Activated naive CD4-positive, alpha-beta T cell treated with anti-CD3 and anti-CD28 coated beads for 36 hours (primary cell): ENCODE data around the gene TIE1. TPM values are rescaled to one million over a fixed set of nuclear protein-coding genes. Genes with fewer than 3 reads are reported as not detected.

Experiments
- CTCF ChIA-PET: fragments of 350-600 bp; sonication (Branson Sonifier 250); formaldehyde crosslinking; loops from one replicate; lab custom pipeline; 2021; ENCODE audit warnings: antibody characterized with exemption; lab: Charles Lee
- DNase-seq: peaks from one replicate; pipeline ENCODE4 v3.0.0-alpha.2; 2020
- H3K27ac Mint-ChIP-seq: one replicate; pipeline ENCODE4 v1.8.0; 2021; ENCODE audit warnings: mild to moderate bottlenecking, mixed read lengths
- H3K27me3 Mint-ChIP-seq: one replicate; pipeline ENCODE4 v1.8.0; 2021; ENCODE audit warnings: low read depth, mixed read lengths
- H3K36me3 Mint-ChIP-seq: one replicate; pipeline ENCODE4 v1.8.0; 2021; ENCODE audit warnings: low read depth, mixed read lengths
- H3K4me1 Mint-ChIP-seq: one replicate; pipeline ENCODE4 v1.8.0; 2021; ENCODE audit warnings: low read depth, mixed read lengths
- H3K4me3 Mint-ChIP-seq: one replicate; pipeline ENCODE4 v1.8.0; 2021; ENCODE audit warnings: mild to moderate bottlenecking, moderate library complexity, mixed read lengths
- H3K9me3 Mint-ChIP-seq: one replicate; pipeline ENCODE4 v1.8.0; 2021; ENCODE audit warnings: mixed read lengths
- intact Hi-C: fragments of 100-400 bp; cut with micrococcal nuclease; formaldehyde crosslinking; loops from one replicate; pipeline ENCODE4 v1.15.1; 2023
- total RNA-seq, 2 experiments: library from RNA; stranded (reverse); gene quantifications; one replicate each; pipeline ENCODE4 v1.2.3, GENCODE V29; 2021

TIE1 gene
- total RNA-seq, 2 experiments from 2014 or later, result not detected

DNA sequence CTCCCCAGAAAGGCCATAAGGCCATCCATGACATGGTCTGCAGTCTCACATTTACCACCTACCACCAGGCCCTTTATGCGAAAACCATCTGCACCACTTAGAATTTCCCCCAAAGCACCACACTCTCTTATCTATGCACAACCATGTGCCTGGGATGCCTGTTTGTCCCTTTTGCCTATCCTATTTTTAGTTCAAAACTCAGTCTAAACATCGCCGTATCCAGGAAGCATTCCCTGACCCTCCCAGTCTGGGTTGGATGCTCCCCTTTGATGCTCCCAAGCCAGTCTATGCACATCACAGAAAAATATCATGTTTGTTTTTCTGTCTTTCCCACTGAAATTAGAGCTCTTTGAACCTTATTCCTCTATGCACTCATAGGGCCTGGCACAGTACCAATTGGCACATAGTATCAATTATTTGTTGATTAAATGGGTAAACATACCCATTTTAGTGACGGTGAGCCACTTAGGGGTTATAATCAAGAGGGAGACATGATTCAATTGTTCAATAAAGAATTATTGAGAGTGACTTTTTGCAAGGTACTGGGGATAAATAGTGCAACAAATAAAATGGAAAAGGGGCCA lies 43.6 kb downstream of the TIE1 start:
- Mint-ChIP-seq H3K36me3 (no peaks in the 10 kb centered on the region), H3K4me1 (peaks cover under 1% of the 10 kb centered on the region), H3K4me3 (no peak overlapping the region), H3K27me3 (no peaks in the 10 kb centered on the region), H3K27ac (no peak overlapping the region), H3K9me3 (no peaks in the 10 kb centered on the region)
- CTCF ChIA-PET, result interaction anchor here (0.6 kb wide), 1 partner anchor 88 kb away, joined by 5 read pairs; no protein-coding TSS in a partner anchor
- no peak for DNase-seq
- intact Hi-C loops, result no loop called here

DNA sequence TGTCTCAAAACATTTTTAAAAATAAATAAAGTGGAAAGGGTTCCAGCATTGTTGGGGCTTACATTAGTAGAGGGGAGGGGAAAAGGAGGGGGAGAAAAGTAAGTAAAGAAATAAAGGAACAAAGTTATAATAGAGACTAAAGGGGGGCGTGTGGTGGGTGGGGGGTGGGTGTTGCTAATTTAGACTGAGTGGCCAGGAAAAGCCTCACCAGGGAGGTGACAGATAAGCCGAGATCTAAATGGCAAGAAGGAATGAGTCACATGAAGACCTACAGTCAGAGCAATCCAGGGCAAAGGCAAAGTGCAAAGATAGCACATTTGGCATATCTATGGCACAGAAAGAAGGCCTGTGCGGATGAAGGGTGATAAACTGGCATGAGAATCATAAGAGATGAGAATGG lies 44.3 kb downstream of the TIE1 start:
- no peak overlapping the region for H3K27ac Mint-ChIP-seq
- H3K36me3 Mint-ChIP-seq, result no peaks in the 10 kb centered on the region
- no peaks in the 10 kb centered on the region for H3K27me3 Mint-ChIP-seq
- peaks cover 6% of the 10 kb centered on the region for H3K4me1 Mint-ChIP-seq
- H3K4me3 Mint-ChIP-seq, result no peak overlapping the region
- CTCF ChIA-PET, result interaction anchor here (0.6 kb wide), 1 partner anchor 89 kb away, joined by 5 read pairs; no protein-coding TSS in a partner anchor
- intact Hi-C loops, result no loop called here
- no peaks in the 10 kb centered on the region for H3K9me3 Mint-ChIP-seq
- DNase-seq, result no peak

DNA sequence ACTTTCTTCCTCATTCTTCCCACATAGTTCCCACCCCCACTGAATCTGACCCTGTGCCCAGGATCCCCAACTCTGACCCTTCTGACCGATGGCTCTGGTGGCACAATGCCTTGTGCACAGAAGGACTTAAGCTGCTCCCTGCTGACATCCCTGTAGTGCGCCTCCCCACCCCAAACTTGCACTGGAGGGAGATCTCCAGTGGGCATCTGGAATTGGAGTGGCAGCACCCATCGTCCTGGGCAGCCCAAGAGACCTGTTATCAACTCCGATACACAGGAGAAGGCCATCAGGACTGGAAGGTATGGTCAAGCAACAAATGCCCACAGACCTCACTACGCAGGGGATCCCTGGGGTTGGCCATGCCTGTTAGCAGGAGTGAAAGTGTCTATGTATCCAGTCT lies 45.9 kb downstream of the TIE1 start:
- no peak overlapping the region for H3K4me3 Mint-ChIP-seq
- no peak overlapping the region for H3K27ac Mint-ChIP-seq
- no peaks in the 10 kb centered on the region for H3K27me3 Mint-ChIP-seq
- no peaks in the 10 kb centered on the region for H3K36me3 Mint-ChIP-seq
- H3K4me1 Mint-ChIP-seq, result peaks cover 6% of the 10 kb centered on the region
- intact Hi-C loops, result no loop called here
- no peaks in the 10 kb centered on the region for H3K9me3 Mint-ChIP-seq
- CTCF ChIA-PET, result no interaction called here
- no peak for DNase-seq

DNA sequence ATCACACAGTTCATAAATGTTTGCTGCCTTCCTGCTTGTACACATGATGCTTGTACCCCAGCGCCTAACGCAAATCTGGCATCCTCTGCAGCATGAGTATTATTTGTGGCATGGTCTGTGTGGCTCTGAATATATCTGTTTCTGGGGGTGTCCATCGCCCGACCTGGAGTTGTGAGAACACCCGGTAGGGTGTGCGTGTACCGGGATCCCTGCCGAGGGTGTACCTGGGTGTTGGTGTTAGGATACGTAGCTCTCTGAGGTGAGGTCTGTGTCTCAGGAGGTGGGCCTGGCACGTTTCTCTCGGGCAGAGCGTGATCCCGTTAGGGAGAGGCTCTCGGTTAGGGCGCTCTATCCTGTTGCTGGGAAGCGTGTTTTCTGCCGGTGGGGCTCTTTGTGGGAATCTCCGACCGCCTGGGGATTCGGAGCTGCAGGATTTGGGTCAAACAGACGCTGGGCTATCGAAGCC lies 47.6 kb downstream of the TIE1 start:
- no peaks in the 10 kb centered on the region for H3K9me3 Mint-ChIP-seq
- CTCF ChIA-PET, result interaction anchor here (1.0 kb wide), 1 partner anchor 10 kb away, joined by 5 read pairs; the partner anchor contains the start of gene CDC20

DNA sequence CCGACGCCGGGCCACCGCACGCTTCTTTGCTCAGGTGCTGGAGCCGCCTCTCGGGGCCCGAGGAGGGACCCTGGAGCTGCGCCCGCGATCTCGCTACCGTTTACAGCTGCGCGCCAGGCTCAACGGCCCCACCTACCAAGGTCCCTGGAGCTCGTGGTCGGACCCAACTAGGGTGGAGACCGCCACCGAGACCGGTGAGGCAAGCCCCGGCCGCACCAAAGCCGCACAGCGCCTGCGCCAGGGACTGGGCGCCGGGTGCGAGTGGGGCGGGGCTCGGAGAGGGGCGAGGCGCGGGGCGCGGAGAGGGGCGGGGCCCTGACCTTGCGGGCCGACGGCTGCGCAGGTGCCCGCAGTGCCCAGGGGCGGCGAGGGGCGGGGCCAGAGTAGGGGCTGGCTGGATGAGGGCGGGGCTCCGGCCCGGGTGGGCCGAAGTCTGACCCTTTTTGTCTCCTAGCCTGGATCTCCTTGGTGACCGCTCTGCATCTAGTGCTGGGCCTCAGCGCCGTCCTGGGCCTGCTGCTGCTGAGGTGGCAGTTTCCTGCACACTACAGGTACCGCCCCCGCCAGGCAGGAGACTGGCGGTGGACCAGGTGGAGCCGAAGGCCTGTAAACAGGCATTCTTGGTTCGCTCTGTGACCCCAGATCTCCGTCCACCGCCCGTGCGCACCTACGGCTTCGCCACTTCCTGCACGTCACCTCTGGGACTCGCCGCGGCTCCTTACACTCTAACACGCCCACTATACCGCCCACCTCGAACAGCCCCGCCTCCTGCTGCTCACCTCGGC lies 48.2 kb downstream of the TIE1 start:
- no peaks in the 10 kb centered on the region for H3K27me3 Mint-ChIP-seq
- CTCF ChIA-PET, result interaction anchor here (1.0 kb wide), 1 partner anchor 10 kb away, joined by 5 read pairs; the partner anchor contains the start of gene CDC20
- no peaks in the 10 kb centered on the region for H3K36me3 Mint-ChIP-seq
- peaks cover 6% of the 10 kb centered on the region for H3K4me1 Mint-ChIP-seq
- no peaks in the 10 kb centered on the region for H3K9me3 Mint-ChIP-seq
- peak overlapping the region; percentile 77 for H3K27ac Mint-ChIP-seq
- DNase-seq, result peak; percentile 79
- intact Hi-C loops, result loop anchor here (1.0 kb wide), 1 partner anchor 301 kb away; the partner anchor contains the start of gene KDM4A
- peak overlapping the region; percentile 74 for H3K4me3 Mint-ChIP-seq

More for the DNA sequence above, 47.6 kb downstream of the TIE1 start:
- Mint-ChIP-seq H3K27ac (no peak overlapping the region), H3K4me3 (peak overlapping the region; percentile 32), H3K4me1 (peaks cover 6% of the 10 kb centered on the region), H3K36me3 (no peaks in the 10 kb centered on the region), H3K27me3 (no peaks in the 10 kb centered on the region)
- DNase-seq, result no peak
- intact Hi-C loops, result loop anchor here (1.0 kb wide), 1 partner anchor 302 kb away; the partner anchor contains the start of gene KDM4A

DNA sequence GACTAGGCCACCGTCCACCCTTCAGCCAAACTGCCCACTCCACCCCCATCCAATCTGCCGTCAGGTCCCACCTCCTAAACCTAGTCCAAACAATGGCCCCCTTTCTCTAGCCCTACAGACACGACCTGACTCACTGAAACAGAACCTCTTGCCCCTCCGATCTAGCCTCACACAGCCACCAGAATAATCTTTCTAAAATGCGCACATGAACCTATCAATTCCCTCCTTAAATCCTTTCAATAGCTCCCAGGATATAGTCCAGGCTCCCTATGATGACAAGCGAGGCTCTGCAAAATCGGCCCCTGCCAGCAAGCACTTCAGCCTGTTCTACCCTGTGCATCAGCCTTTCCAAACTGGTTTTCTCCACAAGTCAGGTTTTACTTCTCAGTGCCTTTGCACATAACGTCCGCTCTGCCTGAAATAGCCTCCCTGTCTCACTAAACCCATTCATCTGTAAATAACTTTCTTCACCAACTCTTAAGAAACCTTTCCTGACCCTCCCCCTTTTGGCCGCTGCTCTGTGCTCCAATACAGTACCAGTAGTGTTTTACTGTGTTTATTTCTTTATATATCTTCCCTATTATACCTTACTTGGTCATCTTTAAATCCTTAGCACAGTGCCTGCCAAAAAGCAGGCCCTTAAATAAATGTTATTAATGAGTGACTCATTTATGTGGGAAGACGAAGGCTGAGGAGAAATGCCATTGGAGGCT lies 49.0 kb downstream of the TIE1 start:
- Mint-ChIP-seq H3K4me1 (peaks cover 6% of the 10 kb centered on the region), H3K27me3 (no peaks in the 10 kb centered on the region), H3K27ac (peak overlapping the region; percentile 77), H3K4me3 (peak overlapping the region; percentile 74), H3K9me3 (no peaks in the 10 kb centered on the region), H3K36me3 (peaks cover under 1% of the 10 kb centered on the region)
- no peak for DNase-seq
- intact Hi-C loops, result no loop called here
- CTCF ChIA-PET, result no interaction called here

DNA sequence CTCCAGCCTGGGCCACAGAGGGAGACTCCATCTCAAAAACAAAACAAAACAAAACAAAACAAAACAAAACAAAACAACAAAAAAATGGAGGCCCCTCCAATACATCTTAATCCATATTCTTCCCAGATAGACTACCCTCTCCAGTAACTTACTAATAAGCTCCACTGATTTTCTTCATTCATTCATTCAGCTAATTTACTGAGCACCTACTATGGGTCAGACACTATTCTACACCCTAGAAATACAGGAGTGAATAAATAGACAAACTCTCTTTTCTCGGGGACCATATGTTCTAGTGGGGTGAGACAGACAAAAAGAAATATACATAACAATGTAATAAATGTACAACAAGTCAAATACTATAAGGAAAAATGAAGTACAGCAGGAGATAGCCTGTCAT lies 50.2 kb downstream of the TIE1 start:
- Mint-ChIP-seq H3K27me3 (no peaks in the 10 kb centered on the region), H3K9me3 (no peaks in the 10 kb centered on the region), H3K27ac (peak overlapping the region; percentile 37), H3K4me3 (no peak overlapping the region), H3K36me3 (peaks cover 2% of the 10 kb centered on the region), H3K4me1 (peaks cover 6% of the 10 kb centered on the region)
- DNase-seq, result no peak
- CTCF ChIA-PET, result interaction anchor here (1.5 kb wide), 1 partner anchor 64 kb away, joined by 4 read pairs; no protein-coding TSS in a partner anchor
- intact Hi-C loops, result no loop called here

DNA sequence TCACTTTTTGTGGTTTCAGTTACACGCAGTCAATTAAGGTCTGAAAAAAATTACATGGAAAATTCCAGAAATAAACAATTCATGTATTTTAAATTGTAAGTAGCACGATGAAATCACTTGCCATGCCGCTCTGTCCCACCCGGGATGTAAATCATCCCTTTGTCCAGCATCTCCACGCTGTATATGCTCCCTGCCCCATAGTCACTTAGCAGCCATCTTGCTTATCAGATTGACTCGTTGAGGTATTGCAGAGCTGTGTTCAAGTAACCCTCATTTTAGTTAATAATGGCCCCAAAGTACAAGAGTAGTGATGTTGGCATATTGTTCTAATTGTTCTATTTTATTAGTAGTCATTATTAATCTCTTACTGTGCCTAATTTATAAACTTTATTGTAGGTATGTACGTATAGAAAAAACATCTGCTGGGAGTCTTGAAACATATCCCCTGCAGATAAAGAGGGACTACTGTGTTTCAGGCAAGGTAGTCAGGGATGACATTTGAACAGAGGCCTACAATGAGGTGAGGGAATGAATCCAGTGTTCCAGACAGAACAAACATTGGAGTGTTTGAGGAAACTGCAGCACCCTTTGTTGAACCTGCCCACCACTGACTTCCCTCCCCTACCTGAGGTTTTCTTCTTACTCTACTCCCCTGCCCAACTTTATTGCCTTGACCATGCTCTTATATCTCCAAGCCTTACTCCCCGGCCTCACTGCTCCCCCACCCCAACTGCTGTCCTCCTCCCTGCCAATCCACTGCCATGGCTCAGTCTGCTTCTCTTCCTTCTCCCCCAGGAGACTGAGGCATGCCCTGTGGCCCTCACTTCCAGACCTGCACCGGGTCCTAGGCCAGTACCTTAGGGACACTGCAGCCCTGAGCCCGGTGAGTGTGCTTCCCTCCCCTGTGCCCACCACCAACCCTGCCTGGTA lies 50.9 kb downstream of the TIE1 start:
- no peaks in the 10 kb centered on the region for H3K9me3 Mint-ChIP-seq
- H3K4me1 Mint-ChIP-seq, result peaks cover 6% of the 10 kb centered on the region
- peaks cover 2% of the 10 kb centered on the region for H3K36me3 Mint-ChIP-seq
- no peak overlapping the region for H3K27ac Mint-ChIP-seq
- H3K27me3 Mint-ChIP-seq, result no peaks in the 10 kb centered on the region
- no peak overlapping the region for H3K4me3 Mint-ChIP-seq
- no peak for DNase-seq
- intact Hi-C loops, result no loop called here
- CTCF ChIA-PET, result interaction anchor here (1.5 kb wide), 1 partner anchor 63 kb away, joined by 4 read pairs; no protein-coding TSS in a partner anchor

DNA sequence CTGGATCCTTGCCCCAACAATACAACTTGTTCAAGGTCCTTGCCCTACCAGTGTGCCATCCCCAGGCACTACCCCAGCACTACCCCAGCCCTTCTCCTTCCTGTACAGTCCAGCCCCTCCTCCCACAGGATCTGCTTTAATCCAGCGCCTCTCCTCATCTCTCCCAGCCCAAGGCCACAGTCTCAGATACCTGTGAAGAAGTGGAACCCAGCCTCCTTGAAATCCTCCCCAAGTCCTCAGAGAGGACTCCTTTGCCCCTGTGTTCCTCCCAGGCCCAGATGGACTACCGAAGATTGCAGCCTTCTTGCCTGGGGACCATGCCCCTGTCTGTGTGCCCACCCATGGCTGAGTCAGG lies 51.5 kb downstream of the TIE1 start:
- H3K4me1 Mint-ChIP-seq, result peaks cover 6% of the 10 kb centered on the region
- no peaks in the 10 kb centered on the region for H3K27me3 Mint-ChIP-seq
- peaks cover 5% of the 10 kb centered on the region for H3K36me3 Mint-ChIP-seq
- intact Hi-C loops, result no loop called here
- H3K9me3 Mint-ChIP-seq, result no peaks in the 10 kb centered on the region
- CTCF ChIA-PET, result no interaction called here
- no peak overlapping the region for H3K4me3 Mint-ChIP-seq
- no peak for DNase-seq
- H3K27ac Mint-ChIP-seq, result no peak overlapping the region

DNA sequence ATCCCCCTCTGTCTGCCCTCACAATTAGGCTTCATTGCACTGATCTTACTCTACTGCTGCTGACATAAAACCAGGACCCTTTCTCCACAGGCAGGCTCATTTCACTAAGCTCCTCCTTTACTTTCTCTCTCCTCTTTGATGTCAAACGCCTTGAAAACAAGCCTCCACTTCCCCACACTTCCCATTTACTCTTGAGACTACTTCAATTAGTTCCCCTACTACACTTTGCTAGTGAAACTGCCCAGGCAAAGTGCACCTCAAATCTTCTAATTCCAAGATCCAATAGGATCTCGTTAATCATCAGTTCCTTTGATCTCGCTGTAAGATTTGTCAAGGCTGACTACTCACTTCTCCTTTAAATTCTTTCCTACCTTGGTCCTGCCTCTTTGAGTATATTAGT lies 52.1 kb downstream of the TIE1 start:
- CTCF ChIA-PET, result no interaction called here
- H3K9me3 Mint-ChIP-seq, result no peaks in the 10 kb centered on the region
- DNase-seq, result no peak
- H3K4me3 Mint-ChIP-seq, result no peak overlapping the region
- no peaks in the 10 kb centered on the region for H3K27me3 Mint-ChIP-seq
- intact Hi-C loops, result no loop called here
- peaks cover 5% of the 10 kb centered on the region for H3K36me3 Mint-ChIP-seq
- peaks cover 10% of the 10 kb centered on the region for H3K4me1 Mint-ChIP-seq
- no peak overlapping the region for H3K27ac Mint-ChIP-seq

DNA sequence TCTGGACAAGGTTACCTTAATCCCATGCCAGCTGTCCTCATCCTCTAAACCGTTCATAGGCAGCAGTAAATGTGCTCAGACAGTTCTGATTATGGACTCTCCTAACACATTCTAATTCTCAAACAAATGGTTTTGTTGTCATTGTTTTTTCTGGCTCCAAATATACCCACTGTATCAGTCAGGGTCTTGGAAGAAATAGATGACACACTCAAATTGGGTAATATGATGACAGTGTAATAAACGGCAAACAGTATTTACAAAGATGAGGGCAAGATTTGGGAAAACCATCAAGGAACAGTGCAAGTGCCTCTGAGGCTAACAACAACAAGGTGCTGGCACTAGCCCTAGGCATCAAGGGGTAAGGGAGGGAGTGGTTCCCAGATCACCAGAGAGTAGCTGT lies 53.7 kb downstream of the TIE1 start:
- intact Hi-C loops, result no loop called here
- H3K4me1 Mint-ChIP-seq, result peaks cover 10% of the 10 kb centered on the region
- H3K9me3 Mint-ChIP-seq, result no peaks in the 10 kb centered on the region
- H3K27ac Mint-ChIP-seq, result no peak overlapping the region
- no peak overlapping the region for H3K4me3 Mint-ChIP-seq
- CTCF ChIA-PET, result interaction anchor here (0.6 kb wide), 1 partner anchor 12 kb away, joined by 3 read pairs; no protein-coding TSS in a partner anchor
- no peak for DNase-seq
- H3K27me3 Mint-ChIP-seq, result no peaks in the 10 kb centered on the region
- H3K36me3 Mint-ChIP-seq, result peaks cover 10% of the 10 kb centered on the region
